HEK293 (cell line): Measurements from ENCODE around the gene ATOH8.

Experiments used
- CTCF ChIA-PET: fragments of 350-600 bp; formaldehyde crosslinking; extraction: SDS; loops from one replicate; lab custom pipeline; 2021; ENCODE audit warnings: antibody characterized with exemption; lab: Yijun Ruan, JAX
- POLR2A ChIA-PET: fragments of 300-600 bp; formaldehyde crosslinking; extraction: SDS; loops from one replicate; lab custom pipeline; 2020; ENCODE audit warnings: antibody characterized with exemption, inconsistent platforms; lab: Yijun Ruan, JAX
- H3K27ac ChIP-seq: fragments of 200-500 bp; sonication (Bioruptor generic); 2 replicates; pipeline ENCODE4 v1.5.1; 2014; ENCODE audit warnings: low read depth, low read length, control low read depth, inconsistent platforms; ENCODE audit errors: extremely low read depth
- H3K36me3 ChIP-seq, 2 experiments: fragments of 200-500 bp in 1 of 2; sonication (Bioruptor generic) in 1 of 2; 1 replicate in 1 of 2; 2 replicates in 1 of 2; pipeline ENCODE4 v1.5.1; 2014 to 2017; ENCODE audit warnings: inconsistent platforms in 2 of 2, low read length in 2 of 2; ENCODE audit not compliant: control insufficient read depth in 2 of 2, insufficient read depth in 1 of 2
- H3K4me1 ChIP-seq: fragments of 200-500 bp; sonication (Bioruptor generic); 2 replicates; pipeline ENCODE4 v1.5.1; 2014; ENCODE audit warnings: mild to moderate bottlenecking, low read length, inconsistent platforms; ENCODE audit not compliant: control insufficient read depth, insufficient read depth
- H3K4me3 ChIP-seq: 2 replicates; pipeline ENCODE4 v1.5.1; 2011; ENCODE audit warnings: low read depth, mild to moderate bottlenecking, control low read depth, low read length, moderate library complexity
- H3K9me3 ChIP-seq: fragments of 200-500 bp; sonication (Bioruptor generic); 2 replicates; pipeline ENCODE4 v1.5.1; 2014; ENCODE audit warnings: low read depth, low read length, inconsistent platforms; ENCODE audit not compliant: control insufficient read depth, insufficient read depth
- KLF9 ChIP-seq: fragments of 450-650 bp; formaldehyde crosslinking; IDR thresholded peaks from 2 replicates; pipeline ENCODE4 v1.5.1; 2016; ENCODE audit warnings: missing biosample characterization, missing genetic modification characterization, low read depth
- MZF1 ChIP-seq: fragments of 450-650 bp; formaldehyde crosslinking; IDR thresholded peaks from 2 replicates; pipeline ENCODE4 v1.5.1; 2017; ENCODE audit warnings: missing biosample characterization, missing genetic modification characterization, borderline replicate concordance
- SP7 ChIP-seq: fragments of 450-650 bp; formaldehyde crosslinking; IDR thresholded peaks from 2 replicates; pipeline ENCODE4 v1.5.1; 2016; ENCODE audit warnings: missing biosample characterization, missing genetic modification characterization
- TCF7L2 ChIP-seq: IDR thresholded peaks from 2 replicates; pipeline ENCODE4 v1.6.1; 2011; ENCODE audit warnings: low read depth, mild to moderate bottlenecking, inconsistent platforms, low read length, moderate library complexity, borderline replicate concordance
- ZNF138 ChIP-seq: fragments of 450-650 bp; formaldehyde crosslinking; IDR thresholded peaks from 2 replicates; pipeline ENCODE4 v1.5.1; 2016; ENCODE audit warnings: missing biosample characterization, missing genetic modification characterization, borderline replicate concordance
- ZNF239 ChIP-seq: fragments of 450-650 bp; formaldehyde crosslinking; IDR thresholded peaks from 2 replicates; pipeline ENCODE4 v1.5.1; 2016; ENCODE audit warnings: missing biosample characterization, missing genetic modification characterization
- ZNF76 ChIP-seq: fragments of 450-650 bp; formaldehyde crosslinking; IDR thresholded peaks from 2 replicates; pipeline ENCODE4; 2016; ENCODE audit warnings: low read depth, missing biosample characterization, missing genetic modification characterization, borderline replicate concordance
- ZSCAN16 ChIP-seq: fragments of 450-650 bp; formaldehyde crosslinking; IDR thresholded peaks from 2 replicates; pipeline ENCODE4 v1.5.1; 2016; ENCODE audit warnings: missing biosample characterization, missing genetic modification characterization
- TF ChIP-seq, protein P1 (sequence below): fragments of 450-650 bp; formaldehyde crosslinking; IDR thresholded peaks from 2 replicates; pipeline ENCODE4 v1.5.1; 2016; ENCODE audit warnings: missing biosample characterization, missing genetic modification characterization, low read depth
- TF ChIP-seq, protein P2 (sequence below): sonication (generic); formaldehyde crosslinking; IDR thresholded peaks from 2 replicates; pipeline ENCODE4 v1.8.1; 2022; ENCODE audit warnings: mild to moderate bottlenecking, moderate library complexity, missing genetic modification reagents
- TF ChIP-seq, protein P3 (sequence below): fragments of 450-650 bp; formaldehyde crosslinking; IDR thresholded peaks from 2 replicates; pipeline ENCODE4 v1.5.1; 2016; ENCODE audit warnings: missing biosample characterization, missing genetic modification characterization, borderline replicate concordance
- TF ChIP-seq, protein P4 (sequence below): fragments of 450-650 bp; formaldehyde crosslinking; IDR thresholded peaks from 2 replicates; pipeline ENCODE4 v1.5.1; 2016; ENCODE audit warnings: missing biosample characterization, missing genetic modification characterization

Gene ATOH8

DNA sequence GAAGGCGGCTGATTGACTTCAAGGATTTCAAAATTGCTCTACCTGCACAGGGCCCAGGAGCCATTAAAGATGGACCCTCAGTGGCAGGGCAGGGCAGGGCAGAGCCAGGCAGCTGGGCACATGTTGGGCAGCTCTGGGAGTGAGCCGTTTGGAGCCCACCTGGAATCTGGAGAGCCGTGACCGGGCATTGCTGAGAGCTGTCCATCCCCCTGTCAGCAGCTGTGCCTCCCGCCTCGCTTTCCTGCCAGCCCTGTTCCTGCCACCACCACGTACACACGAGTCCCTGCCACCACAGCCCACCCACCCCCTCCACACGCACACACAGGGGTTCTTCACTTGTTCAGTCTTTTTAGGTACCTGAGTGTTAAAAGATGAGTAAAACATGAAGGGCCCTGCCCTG is 22.9 kb downstream of the ATOH8 start (continued):
- TF ChIP-seq, protein P1, sequence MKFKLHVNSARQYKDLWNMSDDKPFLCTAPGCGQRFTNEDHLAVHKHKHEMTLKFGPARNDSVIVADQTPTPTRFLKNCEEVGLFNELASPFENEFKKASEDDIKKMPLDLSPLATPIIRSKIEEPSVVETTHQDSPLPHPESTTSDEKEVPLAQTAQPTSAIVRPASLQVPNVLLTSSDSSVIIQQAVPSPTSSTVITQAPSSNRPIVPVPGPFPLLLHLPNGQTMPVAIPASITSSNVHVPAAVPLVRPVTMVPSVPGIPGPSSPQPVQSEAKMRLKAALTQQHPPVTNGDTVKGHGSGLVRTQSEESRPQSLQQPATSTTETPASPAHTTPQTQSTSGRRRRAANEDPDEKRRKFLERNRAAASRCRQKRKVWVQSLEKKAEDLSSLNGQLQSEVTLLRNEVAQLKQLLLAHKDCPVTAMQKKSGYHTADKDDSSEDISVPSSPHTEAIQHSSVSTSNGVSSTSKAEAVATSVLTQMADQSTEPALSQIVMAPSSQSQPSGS (tag by site-specific recombination): no peak
- TF ChIP-seq TCF7L2: no peak
- TF ChIP-seq KLF9 (tag by site-specific recombination): no peak
- TF ChIP-seq, protein P2, sequence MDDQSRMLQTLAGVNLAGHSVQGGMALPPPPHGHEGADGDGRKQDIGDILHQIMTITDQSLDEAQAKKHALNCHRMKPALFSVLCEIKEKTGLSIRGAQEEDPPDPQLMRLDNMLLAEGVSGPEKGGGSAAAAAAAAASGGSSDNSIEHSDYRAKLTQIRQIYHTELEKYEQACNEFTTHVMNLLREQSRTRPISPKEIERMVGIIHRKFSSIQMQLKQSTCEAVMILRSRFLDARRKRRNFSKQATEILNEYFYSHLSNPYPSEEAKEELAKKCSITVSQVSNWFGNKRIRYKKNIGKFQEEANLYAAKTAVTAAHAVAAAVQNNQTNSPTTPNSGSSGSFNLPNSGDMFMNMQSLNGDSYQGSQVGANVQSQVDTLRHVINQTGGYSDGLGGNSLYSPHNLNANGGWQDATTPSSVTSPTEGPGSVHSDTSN (CRISPR knock-in tag): no peak
- TF ChIP-seq SP7 (tag by site-specific recombination): no peak
- no peak for TF ChIP-seq ZNF76 (tag by site-specific recombination)

DNA sequence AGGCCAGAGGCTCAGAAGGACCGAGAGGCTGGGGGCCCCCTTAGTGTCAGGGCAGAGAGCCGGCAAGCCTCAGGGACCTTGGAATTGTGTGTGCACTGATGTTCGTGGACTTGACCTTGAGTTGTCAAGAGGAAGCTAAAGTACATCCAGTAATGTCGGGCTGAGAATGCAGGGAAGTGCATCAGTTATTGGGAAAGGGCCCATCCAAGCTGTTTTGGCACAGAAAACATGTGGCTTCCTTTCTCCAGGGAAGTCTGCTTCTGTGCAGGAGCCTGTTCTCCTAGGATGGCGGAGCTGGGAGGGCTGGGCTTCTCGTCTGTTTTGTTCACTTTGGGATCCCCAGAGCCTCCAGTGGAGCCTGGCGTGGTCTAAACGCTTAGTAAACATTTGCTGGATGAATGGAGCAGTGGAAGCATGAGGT is 23.7 kb downstream of the ATOH8 start:
- H3K4me1 ChIP-seq: peaks cover 10% of the 10 kb centered on the region
- H3K4me3 ChIP-seq: no peak overlapping the region
- H3K9me3 ChIP-seq: no peaks in the 10 kb centered on the region
- ChIA-PET CTCF (interaction anchor here (0.5 to 2.4 kb wide), 5 partner anchors 9 to 129 kb away, joined by 3 to 6 read pairs (median 3); no protein-coding TSS in a partner anchor), POLR2A (no interaction called here)
- TF ChIP-seq, protein P3, sequence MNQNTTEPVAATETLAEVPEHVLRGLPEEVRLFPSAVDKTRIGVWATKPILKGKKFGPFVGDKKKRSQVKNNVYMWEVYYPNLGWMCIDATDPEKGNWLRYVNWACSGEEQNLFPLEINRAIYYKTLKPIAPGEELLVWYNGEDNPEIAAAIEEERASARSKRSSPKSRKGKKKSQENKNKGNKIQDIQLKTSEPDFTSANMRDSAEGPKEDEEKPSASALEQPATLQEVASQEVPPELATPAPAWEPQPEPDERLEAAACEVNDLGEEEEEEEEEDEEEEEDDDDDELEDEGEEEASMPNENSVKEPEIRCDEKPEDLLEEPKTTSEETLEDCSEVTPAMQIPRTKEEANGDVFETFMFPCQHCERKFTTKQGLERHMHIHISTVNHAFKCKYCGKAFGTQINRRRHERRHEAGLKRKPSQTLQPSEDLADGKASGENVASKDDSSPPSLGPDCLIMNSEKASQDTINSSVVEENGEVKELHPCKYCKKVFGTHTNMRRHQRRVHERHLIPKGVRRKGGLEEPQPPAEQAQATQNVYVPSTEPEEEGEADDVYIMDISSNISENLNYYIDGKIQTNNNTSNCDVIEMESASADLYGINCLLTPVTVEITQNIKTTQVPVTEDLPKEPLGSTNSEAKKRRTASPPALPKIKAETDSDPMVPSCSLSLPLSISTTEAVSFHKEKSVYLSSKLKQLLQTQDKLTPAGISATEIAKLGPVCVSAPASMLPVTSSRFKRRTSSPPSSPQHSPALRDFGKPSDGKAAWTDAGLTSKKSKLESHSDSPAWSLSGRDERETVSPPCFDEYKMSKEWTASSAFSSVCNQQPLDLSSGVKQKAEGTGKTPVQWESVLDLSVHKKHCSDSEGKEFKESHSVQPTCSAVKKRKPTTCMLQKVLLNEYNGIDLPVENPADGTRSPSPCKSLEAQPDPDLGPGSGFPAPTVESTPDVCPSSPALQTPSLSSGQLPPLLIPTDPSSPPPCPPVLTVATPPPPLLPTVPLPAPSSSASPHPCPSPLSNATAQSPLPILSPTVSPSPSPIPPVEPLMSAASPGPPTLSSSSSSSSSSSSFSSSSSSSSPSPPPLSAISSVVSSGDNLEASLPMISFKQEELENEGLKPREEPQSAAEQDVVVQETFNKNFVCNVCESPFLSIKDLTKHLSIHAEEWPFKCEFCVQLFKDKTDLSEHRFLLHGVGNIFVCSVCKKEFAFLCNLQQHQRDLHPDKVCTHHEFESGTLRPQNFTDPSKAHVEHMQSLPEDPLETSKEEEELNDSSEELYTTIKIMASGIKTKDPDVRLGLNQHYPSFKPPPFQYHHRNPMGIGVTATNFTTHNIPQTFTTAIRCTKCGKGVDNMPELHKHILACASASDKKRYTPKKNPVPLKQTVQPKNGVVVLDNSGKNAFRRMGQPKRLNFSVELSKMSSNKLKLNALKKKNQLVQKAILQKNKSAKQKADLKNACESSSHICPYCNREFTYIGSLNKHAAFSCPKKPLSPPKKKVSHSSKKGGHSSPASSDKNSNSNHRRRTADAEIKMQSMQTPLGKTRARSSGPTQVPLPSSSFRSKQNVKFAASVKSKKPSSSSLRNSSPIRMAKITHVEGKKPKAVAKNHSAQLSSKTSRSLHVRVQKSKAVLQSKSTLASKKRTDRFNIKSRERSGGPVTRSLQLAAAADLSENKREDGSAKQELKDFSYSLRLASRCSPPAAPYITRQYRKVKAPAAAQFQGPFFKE (tag by site-specific recombination): no peak
- TF ChIP-seq ZNF239 (tag by site-specific recombination): no peak
- TF ChIP-seq ZSCAN16 (tag by site-specific recombination): no peak
- no peaks in the 10 kb centered on the region for H3K36me3 ChIP-seq
- H3K27ac ChIP-seq: no peak overlapping the region

DNA sequence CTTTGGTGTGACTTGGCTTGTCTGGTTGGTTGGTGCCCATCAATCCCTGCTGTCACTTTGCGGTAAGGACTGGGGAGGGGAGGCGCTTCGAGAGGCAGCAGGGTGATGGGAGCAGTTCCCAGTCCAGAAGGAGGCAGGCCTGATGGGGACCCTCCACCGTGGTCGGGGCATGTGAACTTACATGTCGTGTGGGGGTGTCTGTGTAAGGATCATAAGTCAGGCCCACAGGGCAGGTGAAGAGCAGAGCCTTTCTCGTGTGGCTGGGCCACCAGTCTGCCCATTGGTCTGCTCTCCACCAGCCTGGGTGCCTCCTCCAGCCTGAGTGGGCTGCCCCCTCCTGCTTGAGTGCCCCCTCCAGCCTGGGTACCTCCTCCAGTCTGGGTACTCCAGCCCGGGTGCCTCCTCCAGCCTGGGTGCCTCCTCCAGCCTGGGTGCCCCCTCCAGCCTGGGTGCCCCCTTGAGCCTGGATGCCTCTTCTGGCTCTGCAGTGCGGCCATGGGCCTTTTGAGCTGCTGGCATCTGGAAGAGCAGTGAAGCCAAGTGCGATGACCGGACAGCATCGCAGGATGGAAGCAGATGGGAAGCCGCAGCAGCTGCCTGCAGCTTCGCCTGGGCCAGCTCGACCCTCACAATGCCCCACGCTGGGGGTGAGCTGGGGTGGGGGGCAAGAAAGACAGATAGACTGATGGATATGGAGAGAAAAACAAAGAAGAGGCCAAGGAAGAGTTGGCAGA is 25.0 kb downstream of the ATOH8 start:
- TF ChIP-seq ZNF138: no peak
- no peak for TF ChIP-seq MZF1
- TF ChIP-seq, protein P4, sequence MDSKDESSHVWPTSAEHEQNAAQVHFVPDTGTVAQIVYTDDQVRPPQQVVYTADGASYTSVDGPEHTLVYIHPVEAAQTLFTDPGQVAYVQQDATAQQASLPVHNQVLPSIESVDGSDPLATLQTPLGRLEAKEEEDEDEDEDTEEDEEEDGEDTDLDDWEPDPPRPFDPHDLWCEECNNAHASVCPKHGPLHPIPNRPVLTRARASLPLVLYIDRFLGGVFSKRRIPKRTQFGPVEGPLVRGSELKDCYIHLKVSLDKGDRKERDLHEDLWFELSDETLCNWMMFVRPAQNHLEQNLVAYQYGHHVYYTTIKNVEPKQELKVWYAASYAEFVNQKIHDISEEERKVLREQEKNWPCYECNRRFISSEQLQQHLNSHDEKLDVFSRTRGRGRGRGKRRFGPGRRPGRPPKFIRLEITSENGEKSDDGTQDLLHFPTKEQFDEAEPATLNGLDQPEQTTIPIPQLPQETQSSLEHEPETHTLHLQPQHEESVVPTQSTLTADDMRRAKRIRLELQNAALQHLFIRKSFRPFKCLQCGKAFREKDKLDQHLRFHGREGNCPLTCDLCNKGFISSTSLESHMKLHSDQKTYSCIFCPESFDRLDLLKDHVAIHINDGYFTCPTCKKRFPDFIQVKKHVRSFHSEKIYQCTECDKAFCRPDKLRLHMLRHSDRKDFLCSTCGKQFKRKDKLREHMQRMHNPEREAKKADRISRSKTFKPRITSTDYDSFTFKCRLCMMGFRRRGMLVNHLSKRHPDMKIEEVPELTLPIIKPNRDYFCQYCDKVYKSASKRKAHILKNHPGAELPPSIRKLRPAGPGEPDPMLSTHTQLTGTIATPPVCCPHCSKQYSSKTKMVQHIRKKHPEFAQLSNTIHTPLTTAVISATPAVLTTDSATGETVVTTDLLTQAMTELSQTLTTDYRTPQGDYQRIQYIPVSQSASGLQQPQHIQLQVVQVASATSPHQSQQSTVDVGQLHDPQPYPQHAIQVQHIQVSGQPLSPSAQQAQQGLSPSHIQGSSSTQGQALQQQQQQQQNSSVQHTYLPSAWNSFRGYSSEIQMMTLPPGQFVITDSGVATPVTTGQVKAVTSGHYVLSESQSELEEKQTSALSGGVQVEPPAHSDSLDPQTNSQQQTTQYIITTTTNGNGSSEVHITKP: peak; percentile 59
- H3K36me3 ChIP-seq: no peaks in the 10 kb centered on the region
- H3K27ac ChIP-seq: no peak overlapping the region
- ChIA-PET POLR2A (no interaction called here), CTCF (no interaction called here)
- H3K4me1 ChIP-seq: no peaks in the 10 kb centered on the region
- no peaks in the 10 kb centered on the region for H3K9me3 ChIP-seq
- no peak overlapping the region for H3K4me3 ChIP-seq
